ENCODE data around the gene YWHAQ. TPM values are rescaled to one million over a fixed set of nuclear protein-coding genes. Genes with fewer than 3 reads are reported as not detected.

The YWHAQ gene
- total RNA-seq, result 259 and 420 TPM in 2 replicates

DNA sequence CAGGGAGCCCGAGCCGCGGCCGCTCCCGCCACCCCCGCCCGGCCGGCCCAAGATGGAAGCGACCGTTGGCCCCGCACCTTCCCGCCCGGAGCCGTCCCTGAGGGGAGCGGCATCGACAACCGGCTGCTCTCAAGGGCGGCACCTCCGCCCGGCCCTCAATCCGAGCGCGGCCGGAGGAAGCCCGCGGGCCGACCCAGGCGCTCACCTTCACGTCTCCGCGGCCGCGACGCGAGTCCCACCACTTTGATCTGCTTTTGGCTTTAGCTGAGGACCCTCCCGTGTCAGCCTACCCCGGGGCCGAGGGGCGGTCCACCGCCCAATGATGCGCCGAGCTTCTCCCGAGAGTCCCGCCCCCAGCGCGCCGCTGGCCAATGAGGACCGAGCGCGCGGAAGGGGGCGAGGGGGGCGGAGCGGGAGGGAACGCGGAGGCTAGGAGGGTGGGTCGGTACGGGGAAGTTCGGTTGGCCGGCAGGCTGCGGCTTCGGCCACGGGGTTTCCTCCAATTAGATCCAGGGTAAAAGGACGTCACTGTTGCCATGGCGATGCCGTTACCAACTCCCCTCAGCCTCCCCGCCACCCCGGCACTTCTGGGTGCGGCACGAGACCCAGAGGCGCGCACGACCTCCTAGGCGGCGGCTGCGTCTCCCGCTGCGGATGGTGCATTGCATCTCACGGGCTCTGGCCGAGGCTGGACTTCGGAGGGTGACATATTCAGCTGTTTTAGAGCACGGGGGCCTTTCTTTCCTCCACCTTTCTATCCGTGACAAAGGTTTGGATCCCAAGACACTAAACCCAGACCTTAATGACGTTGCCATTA lies at the start of gene YWHAQ:
Gene YWHAQ, minus strand, starts transcription at position 262 of the 817 bp plus-strand sequence. CDS start 545 bp downstream, outside the sequence.

DNA sequence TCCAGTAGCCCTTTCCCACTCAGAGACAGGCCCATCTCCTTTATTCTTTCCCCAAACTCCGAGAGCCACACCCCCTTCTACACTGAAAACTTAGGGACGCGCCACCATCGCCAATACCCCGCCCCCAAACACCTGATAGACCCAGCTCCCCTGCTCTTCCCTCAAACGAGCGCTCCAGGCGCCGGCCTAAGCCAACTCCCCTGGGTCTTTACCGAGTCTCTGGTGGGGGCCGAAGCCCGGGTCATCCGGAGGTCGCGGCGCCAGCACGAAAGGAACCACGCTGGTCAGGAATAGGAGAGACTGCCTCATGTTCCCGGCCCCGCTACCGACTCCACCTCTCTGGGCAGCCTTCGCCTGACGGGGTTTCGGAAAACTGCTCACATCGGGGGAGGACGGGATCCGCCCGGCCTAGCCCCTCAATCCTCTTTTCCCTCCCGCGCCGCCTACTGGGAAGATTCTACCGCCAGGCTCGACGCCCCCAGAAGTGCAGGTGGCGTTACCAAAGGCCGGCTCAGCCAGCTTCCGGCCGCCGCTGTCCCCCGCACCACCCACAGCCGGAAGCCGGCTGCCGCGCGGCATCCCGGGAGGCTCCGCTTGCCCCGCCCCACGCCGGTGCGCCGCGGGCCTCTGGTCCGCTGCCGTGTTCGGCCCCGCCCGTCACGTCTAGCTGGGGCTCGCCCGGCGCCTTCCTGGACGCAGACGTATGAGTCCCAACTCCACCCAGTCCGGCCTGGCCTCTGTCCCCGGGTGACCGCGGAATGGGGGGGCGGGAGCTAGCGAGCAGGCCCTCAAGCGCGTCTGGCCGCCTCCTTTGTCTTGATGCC lies 75.3 kb downstream of the YWHAQ start, which contains the start of gene ADAM17:
Gene ADAM17, minus strand, starts transcription at position 534 of the 824 bp plus-strand sequence. Its CDS starts 225 bp downstream, at position 309.

Other genes starting within 250 kb of the YWHAQ start
- gene ITGB1BP1, start 207.5 kb downstream of the YWHAQ start, total RNA-seq, result 65.4 and 76.9 TPM in 2 replicates
- 68.1 and 110 TPM in 2 replicates for gene CPSF3, start 207.3 kb downstream of the YWHAQ start, total RNA-seq
- 68.9 and 70.1 TPM in 2 replicates for gene IAH1, start 156.4 kb downstream of the YWHAQ start, total RNA-seq
- gene ADAM17, start 75.2 kb downstream of the YWHAQ start, total RNA-seq, result 43.8 and 56.5 TPM in 2 replicates
- gene TAF1B, start 212.5 kb upstream of the YWHAQ start, total RNA-seq, result 40.9 and 46.6 TPM in 2 replicates